Measurements from ENCODE around the gene MYMK. TPM values are rescaled to one million over a fixed set of nuclear protein-coding genes. Genes with fewer than 3 reads are reported as not detected.

Gene MYMK
- total and polyA plus RNA-seq, 2 of the 13 experiments (the other 11 are each of a cell fraction or from before 2014, with no cell fraction given): not detected

- 43% methylated on average over 11 of the region's 15 CpGs for WGBS (ENCODE audit: low lambda C conversion rate)
- no peak for TF ChIP-seq TSC22D2 (CRISPR knock-in tag; IDR thresholded peaks at IDR 0.05; ENCODE audit: borderline replicate concordance)
- TF ChIP-seq MYNN (CRISPR knock-in tag; IDR thresholded peaks at IDR 0.05; ENCODE audit: low read depth): no peak
- TF ChIP-seq ZNF138 (CRISPR knock-in tag; IDR thresholded peaks at IDR 0.05; ENCODE audit: low read depth): no peak
- TF ChIP-seq SRSF1 (optimal IDR thresholded peaks at IDR 0.05; ENCODE audit: low read depth, low read length): no peak
- TF ChIP-seq NFAT5 (CRISPR knock-in tag; IDR thresholded peaks at IDR 0.05): no peak
- Histone ChIP-seq H3K4me2 (ENCODE audit: low read depth, low read length) (no peak overlapping the region), H3K4me1 (ENCODE audit: insufficient read depth, low read length) (peaks cover 19% of the 10 kb centered on the region), H2AFZ (ENCODE audit: low read length) (no peak overlapping the region), H3K36me3 (replicated peaks in 1 of 2; ENCODE audit: control insufficient read depth in 1 of 2, insufficient read depth in 2 of 2, low read length in 2 of 2) (no peaks in the 10 kb centered on the region), H3K4me3 (replicated peaks in 1 of 3; ENCODE audit: insufficient read depth in 1 of 3, low read depth in 2 of 3, low read length in 3 of 3) (no peak overlapping the region), H3K79me2 (ENCODE audit: insufficient read depth, low read length) (no peaks in the 10 kb centered on the region), H3K9me3 (ENCODE audit: low read length) (no peaks in the 10 kb centered on the region), H3K27ac (ENCODE audit: extremely low read length, insufficient read depth, low read length) (no peak overlapping the region), H4K20me1 (ENCODE audit: insufficient read depth, low read length) (no peaks in the 10 kb centered on the region), H3K27me3 (ENCODE audit: control insufficient read depth in 1 of 2, insufficient read depth in 2 of 2, low read length in 2 of 2) (peaks cover 3 to 24% of the 10 kb centered on the region in 2 experiments; a peak in 3 of 5 replicates), H3K9ac (ENCODE audit: insufficient read depth, low read depth, low read length) (no peak overlapping the region)
- ChIA-PET POLR2A (no interaction called here), CTCF (ENCODE audit: low intra/inter-chr PET ratio, low total read pairs) (no interaction called here)
- intact Hi-C loops (cut with micrococcal nuclease; ENCODE audit: unreplicated experiment) (no loop called here), in situ Hi-C loops (cut with HindIII; ENCODE audit: extremely low pct_ligation_motif_present, low pct_unique_long_range_greater_than_20kb) (no loop called here)
- FAIRE-seq (no peak), DNase-seq (ENCODE audit: low spot score) (no peak), ATAC-seq (no peak)
- no TSS peak for BruUV-seq (replicated peaks)
These were observed 48.1 kb upstream of the MYMK start for GRCh38 chr9:133572821-133573361.
